HFFc6 (cell line): ENCODE results near the gene BLCAP. TPM values are rescaled to one million over a fixed set of nuclear protein-coding genes. Genes with fewer than 3 reads are reported as not detected.
"Not testable (repeated sequence)": the region's sequence is repeated elsewhere in the genome, so short reads cannot be mapped to it uniquely, and the experiment has no call there.

Source experiments
- DNase-seq: peaks from one replicate; pipeline ENCODE4 v3.0.0-alpha.2; 2018
- H3K27ac Mint-ChIP-seq: 2 replicates; pipeline ENCODE4 v1.8.0; 2020; ENCODE audit warnings: mild to moderate bottlenecking, mixed read lengths
- H3K27me3 Mint-ChIP-seq: 2 replicates; pipeline ENCODE4 v1.8.0; 2021; ENCODE audit warnings: mild to moderate bottlenecking, moderate library complexity, mixed read lengths; ENCODE audit not compliant: insufficient read depth
- H3K36me3 Mint-ChIP-seq: 2 replicates; pipeline ENCODE4 v1.8.0; 2021; ENCODE audit warnings: low read depth, mixed read lengths
- H3K4me1 Mint-ChIP-seq: 2 replicates; pipeline ENCODE4 v1.8.0; 2020; ENCODE audit warnings: low read depth, mixed read lengths
- H3K4me3 Mint-ChIP-seq: 2 replicates; pipeline ENCODE4 v1.8.0; 2020; ENCODE audit warnings: mild to moderate bottlenecking, moderate library complexity, mixed read lengths
- H3K9me3 Mint-ChIP-seq: 2 replicates; pipeline ENCODE4 v1.8.0; 2020; ENCODE audit warnings: mild to moderate bottlenecking, mixed read lengths
- CTCF ChIP-seq: fragments of 200-600 bp; sonication (generic); IDR thresholded peaks from 2 replicates; pipeline ENCODE4 v1.5.0; 2021; ENCODE audit warnings: antibody characterized with exemption, mild to moderate bottlenecking
- total RNA-seq, 6 experiments: library from RNA; stranded (reverse); fragmentation: NEBNext Ultra II Directional; extraction: Animal tissue kit (Norgen Biotek cat#: 25700); gene quantifications; 2 replicates in 1 of 6; 3 replicates in 5 of 6; pipeline ENCODE4 v1.2.3, GENCODE V29; 2021

BLCAP gene
- total RNA-seq, 6 experiments from 2014 or later, result 83.7 to 110 (median 97.3) TPM

- TF ChIP-seq CTCF, result no peak
- Mint-ChIP-seq H3K4me1 (no peaks in the 10 kb centered on the region), H3K36me3 (no peaks in the 10 kb centered on the region), H3K9me3 (peaks cover 4% of the 10 kb centered on the region; the same call in 1 of the 2 replicates), H3K27me3 (peaks cover 49% of the 10 kb centered on the region), H3K4me3 (no peak overlapping the region), H3K27ac (no peak overlapping the region)
- DNase-seq, result no peak
These were observed 50.6 kb downstream of the BLCAP start for GRCh38 chr20:37477041-37477440.

GRCh38 chr20:37475252-37475651 is 52.4 kb downstream of the BLCAP start:
- H3K4me1 Mint-ChIP-seq, result no peaks in the 10 kb centered on the region
- peaks cover 4% of the 10 kb centered on the region; the same call in 1 of the 2 replicates for H3K9me3 Mint-ChIP-seq
- DNase-seq, result no peak
- peaks cover 54% of the 10 kb centered on the region for H3K27me3 Mint-ChIP-seq
- no peaks in the 10 kb centered on the region for H3K36me3 Mint-ChIP-seq
- no peak for TF ChIP-seq CTCF
- H3K27ac Mint-ChIP-seq, result no peak overlapping the region
- H3K4me3 Mint-ChIP-seq, result no peak overlapping the region

- H3K27me3 Mint-ChIP-seq, result peaks cover 50% of the 10 kb centered on the region
- no peaks in the 10 kb centered on the region for H3K36me3 Mint-ChIP-seq
- DNase-seq, result no peak
- peaks cover 4% of the 10 kb centered on the region; the same call in 1 of the 2 replicates for H3K9me3 Mint-ChIP-seq
- TF ChIP-seq CTCF, result no peak
- no peaks in the 10 kb centered on the region for H3K4me1 Mint-ChIP-seq
- H3K4me3 Mint-ChIP-seq, result no peak overlapping the region
- no peak overlapping the region for H3K27ac Mint-ChIP-seq
These were observed 53.3 kb downstream of the BLCAP start for GRCh38 chr20:37474386-37474785.

- Mint-ChIP-seq H3K27me3 (peaks cover 48% of the 10 kb centered on the region), H3K4me3 (no peak overlapping the region), H3K27ac (no peak overlapping the region), H3K4me1 (no peaks in the 10 kb centered on the region), H3K9me3 (peaks cover 4% of the 10 kb centered on the region; the same call in 1 of the 2 replicates), H3K36me3 (no peaks in the 10 kb centered on the region)
- no peak for DNase-seq
- no peak for TF ChIP-seq CTCF
These were observed 54.3 kb downstream of the BLCAP start for GRCh38 chr20:37473249-37474000.

GRCh38 chr20:37472435-37472834 is 55.2 kb downstream of the BLCAP start:
- H3K9me3 Mint-ChIP-seq, H3K4me3 Mint-ChIP-seq, H3K4me1 Mint-ChIP-seq, DNase-seq, H3K36me3 Mint-ChIP-seq, H3K27ac Mint-ChIP-seq: not testable (repeated sequence)
- H3K27me3 Mint-ChIP-seq, result peaks cover 47% of the 10 kb centered on the region

- Mint-ChIP-seq H3K4me1 (no peaks in the 10 kb centered on the region), H3K36me3 (no peaks in the 10 kb centered on the region), H3K4me3 (no peak overlapping the region), H3K9me3 (peaks cover 4% of the 10 kb centered on the region; the same call in 1 of the 2 replicates), H3K27me3 (peaks cover 48% of the 10 kb centered on the region), H3K27ac (no peak overlapping the region)
- TF ChIP-seq CTCF, result no peak
- no peak for DNase-seq
These were observed 55.9 kb downstream of the BLCAP start for GRCh38 chr20:37471741-37472235.

GRCh38 chr20:37470190-37470589 is 57.5 kb downstream of the BLCAP start:
- H3K4me3 Mint-ChIP-seq, DNase-seq, H3K36me3 Mint-ChIP-seq, H3K9me3 Mint-ChIP-seq, H3K27ac Mint-ChIP-seq, H3K4me1 Mint-ChIP-seq: not testable (repeated sequence)
- H3K27me3 Mint-ChIP-seq, result peaks cover 48% of the 10 kb centered on the region
